HG02678 (cell line): Measurements from ENCODE around the gene TBX4.

Source experiments
- ATAC-seq: cut with Tn5 transposase; IDR thresholded peaks from one replicate; pipeline ENCODE4 v1.9.1; 2021; ENCODE audit warnings: mild to moderate bottlenecking, moderate library complexity; ENCODE audit not compliant: unreplicated experiment

Gene TBX4

DNA sequence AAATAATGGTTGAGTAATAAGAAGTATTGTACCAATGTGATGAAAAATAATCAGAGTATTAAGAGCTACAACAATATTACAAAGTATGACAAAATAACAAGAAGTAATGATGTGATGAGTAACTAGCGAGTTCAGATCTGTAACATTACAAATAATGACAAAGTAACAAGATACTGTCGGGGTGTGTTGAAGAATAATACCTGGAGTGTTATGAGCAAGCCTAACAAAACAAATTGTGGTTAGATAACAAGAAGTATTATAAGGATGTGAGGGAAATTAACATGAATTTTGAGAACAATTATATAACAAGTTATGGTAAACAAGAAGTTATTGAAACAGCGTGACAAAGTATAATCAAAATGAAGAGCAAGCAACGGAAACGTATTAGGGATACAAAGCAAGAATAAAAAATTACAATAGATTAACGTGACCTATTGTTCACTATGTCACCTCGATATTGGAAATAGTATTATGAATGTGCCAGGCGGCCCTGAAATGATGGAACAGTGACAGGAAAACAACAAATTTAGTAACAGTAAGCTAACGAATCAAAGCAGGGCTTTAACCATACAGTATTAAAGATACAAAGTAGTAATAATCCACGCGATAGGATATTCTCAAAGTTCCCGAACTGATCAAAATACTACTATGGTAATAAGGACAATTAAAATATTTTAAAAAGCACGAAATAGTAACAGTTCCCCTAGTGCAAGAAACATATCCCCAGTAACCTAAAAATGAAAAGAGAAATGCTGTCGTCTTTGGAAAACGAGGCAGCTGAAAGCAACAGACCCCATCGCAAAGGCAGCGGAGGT, 1.6 kb downstream of the TBX4 start:
- ATAC-seq = no peak

DNA sequence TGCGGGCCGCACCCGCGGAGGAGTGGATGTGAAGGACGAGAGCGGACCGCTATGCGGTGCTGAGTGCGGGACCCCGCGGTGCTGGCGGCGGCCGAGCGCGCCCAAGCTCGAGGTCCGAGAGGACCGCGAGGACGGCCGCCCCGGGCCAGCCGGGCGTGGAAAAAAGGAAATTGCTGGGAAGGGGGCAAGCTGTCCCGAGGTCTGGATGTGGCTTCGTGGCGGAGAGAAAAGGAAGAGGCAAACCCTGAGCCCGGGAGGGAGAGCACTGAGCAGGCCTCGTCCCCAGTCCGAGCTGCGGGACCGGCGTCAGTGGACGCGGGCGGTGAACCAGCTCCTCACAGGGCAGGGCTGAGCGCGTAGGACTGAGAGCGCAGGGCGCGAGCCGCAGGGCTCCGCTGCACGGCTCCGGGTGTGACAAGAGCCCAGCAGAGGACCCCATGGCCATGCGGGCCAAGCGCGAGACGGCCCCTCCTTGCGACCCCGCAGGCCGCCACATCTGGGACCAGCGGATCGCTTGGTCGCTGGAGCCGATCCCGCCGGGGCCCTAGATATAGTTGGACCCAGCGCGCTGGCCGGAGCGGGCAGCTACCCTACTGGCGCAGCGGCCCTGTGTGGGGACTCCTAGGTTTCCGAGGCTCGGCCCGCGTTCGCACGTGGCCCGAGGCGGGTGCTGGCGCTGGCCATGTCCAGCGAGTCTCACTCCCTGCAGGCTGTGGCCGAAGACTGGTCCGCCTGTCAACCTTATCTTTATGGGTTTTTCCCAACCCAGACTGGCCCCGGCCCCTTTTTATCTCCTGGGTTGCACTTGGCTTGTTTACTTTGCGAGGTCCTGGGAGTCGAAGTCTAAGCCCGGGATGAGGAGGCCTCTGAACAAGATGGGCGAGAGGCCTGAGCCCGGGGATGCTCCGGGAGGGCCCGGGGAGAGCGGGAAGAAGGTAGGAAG, 2.4 kb downstream of the TBX4 start:
- ATAC-seq = no peak

DNA sequence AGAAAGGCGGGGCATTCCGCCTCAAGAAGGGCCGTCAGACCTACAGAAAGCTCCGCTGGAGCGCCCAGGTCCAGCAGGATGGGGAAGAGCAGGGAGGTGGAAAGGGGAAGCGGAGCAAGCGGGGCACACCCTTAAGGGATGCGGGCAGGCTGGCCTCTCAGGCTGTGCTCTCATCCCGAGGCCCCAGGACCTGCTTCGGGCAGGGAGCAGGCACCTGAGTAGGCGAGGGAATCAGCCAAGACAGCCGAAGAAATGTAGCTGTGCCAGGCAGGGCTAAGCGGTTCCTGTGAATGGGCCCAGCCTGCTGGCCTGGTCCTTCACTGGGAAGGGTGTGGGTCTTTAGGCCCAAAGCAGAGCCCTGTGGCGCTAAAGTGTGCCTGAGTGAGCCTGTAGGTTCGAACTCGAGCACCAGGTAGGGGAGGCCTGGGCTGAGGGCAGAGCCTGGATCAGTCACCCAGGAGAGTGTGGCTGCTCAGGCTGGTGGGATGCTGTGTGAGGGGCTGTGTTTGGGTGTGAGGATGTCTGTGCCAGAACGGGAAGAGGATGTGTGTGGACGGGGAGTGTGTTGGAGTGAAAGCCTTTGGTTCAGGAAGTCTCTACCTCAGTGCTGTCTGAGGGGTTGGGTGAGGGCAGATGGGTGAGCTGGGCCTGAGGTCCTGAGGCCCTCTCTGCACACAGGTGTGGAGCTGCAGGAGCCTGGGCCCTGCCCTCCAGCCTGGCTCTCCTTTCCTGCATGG, 3.3 kb downstream of the TBX4 start:
- no peak for ATAC-seq

DNA sequence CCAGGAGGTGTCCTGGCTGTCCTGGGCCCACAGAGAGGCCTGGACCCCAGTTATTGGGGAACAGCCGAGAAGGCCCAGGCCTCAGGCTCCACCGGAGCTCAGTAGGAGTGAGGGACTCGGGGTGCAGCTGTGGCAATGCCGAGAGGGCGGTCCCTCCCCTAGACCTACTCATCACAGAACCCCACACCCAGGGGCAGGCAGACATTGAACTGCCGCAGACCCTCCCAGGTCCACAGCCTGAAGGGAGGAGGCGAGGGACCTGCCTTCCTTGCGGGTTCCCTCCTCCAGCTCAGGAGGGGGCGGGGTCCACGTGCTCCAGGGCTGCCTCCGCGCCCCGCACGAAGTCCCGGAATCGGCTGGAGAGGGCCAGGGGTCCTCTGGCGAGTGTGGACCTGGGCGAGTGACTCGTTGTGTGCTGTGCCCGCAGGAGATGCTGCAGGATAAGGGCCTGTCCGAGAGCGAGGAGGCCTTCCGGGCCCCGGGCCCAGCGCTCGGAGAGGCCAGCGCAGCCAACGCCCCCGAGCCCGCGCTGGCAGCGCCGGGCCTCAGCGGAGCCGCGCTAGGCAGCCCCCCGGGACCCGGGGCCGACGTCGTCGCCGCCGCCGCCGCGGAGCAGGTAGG, 3.9 kb downstream of the TBX4 start:
- ATAC-seq = no peak

DNA sequence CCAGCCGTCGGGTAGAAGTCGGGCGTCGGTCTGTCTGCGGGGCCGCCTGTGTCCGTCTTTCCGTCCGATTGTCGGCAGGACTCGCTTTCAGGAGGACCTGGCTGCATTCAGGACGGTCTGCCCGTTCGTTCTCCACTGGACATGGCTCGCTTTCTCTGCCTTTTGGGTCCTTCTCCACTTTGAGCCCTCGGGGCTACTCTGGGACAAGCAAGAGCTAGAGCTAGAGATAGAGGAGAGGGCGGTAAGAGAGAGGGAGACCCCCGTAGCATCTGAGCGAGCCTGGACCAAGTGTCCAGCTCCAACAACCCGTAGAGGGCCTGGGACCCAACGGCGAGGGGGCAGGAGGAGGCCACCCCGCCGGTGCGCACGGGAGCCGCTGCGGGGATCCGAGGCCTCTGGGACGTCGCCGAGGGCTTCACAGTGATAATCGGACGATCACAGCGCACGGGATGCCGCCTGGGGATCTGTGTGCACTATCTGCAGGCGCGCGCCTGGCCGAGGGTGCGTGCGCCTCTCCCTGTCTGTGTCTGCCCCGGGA, 4.5 kb downstream of the TBX4 start:
- no peak for ATAC-seq

DNA sequence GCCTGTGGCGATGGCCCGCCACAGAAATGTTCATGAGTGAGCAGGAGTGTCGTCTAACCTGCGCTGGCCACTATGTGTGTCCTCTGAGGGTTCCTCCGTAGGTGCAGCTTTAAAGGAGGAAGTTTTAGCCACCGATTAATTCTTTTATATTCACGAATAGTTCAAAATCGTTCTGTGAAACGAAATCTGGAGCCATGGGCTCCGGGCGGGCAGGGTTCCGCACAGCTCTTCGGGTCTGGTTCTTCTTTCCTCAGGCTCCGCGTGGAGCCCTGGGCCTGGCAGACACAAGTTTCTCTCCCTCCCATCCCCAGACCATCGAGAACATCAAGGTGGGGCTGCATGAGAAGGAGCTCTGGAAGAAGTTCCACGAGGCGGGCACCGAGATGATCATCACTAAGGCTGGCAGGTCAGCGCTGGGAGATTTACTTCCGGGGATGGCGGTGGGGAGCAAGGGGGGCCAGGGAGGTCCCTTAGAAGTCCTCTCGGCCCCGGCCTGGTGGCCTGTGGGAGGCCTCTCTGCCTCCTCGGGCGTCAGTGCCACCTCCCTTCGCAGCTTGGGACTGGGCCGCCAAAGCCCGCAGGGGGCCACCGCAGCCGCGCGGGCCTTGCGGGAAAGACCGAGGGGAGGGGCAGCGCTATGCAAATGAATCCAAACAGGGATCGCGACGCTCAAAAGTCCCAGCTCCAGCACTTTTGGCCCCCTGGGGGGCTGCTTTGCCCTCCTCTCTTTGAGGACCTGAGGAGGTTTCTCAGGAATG, 5.2 kb downstream of the TBX4 start:
- ATAC-seq = no peak

DNA sequence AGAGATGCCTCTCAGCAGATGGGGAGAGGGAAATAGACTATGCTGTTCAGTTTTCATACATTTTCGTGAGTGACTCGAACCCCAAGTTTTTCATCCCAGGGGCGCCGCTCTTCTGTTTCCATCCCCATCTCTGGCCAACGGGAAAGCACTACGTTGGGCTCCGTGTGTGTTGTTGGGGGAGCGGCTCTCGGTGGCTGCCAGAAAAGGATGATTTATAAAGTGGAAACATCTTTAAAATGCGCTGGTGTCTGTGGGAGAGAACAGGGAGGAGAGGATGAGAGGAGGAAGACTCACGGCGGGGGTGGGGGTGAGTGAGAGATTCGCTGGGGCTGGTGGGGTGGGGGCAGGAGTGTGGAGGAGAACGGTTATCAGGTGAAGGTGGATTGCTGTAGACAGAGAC, 5.8 kb downstream of the TBX4 start:
- ATAC-seq = no peak

DNA sequence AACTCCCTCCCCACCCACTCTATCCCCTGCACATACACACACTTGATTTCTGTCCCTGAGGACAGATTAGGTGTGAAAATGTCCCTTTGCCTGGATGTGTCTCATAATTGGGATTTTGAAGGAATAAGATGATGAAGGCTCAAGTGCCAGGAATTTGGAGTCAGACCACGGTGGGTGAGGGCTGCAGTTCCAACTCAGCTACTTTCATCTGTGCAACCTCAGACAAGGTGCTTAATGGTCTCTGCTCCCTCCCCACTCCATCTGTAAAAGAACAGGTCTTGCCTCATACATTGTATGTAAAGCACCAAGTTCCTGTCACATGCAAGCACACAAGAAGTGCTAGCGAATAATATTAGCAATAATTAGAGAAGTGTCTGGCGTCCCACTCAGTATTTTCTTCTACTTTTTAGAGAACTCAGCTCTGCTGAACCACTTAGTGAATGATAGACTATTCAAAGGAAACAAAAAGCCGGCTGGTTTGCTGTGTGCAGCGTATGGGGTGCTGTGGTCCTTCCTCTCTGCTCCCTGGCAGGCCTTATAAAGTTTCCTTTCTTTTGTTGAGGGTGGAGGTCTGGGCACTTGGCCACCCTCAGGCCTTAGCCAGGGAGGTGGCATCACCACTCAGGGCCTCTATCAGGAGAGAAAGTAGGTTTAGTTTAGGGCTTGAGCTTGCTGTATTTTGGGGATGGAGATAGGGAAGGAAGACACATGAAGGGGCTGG, 6.4 kb downstream of the TBX4 start:
- ATAC-seq = no peak

DNA sequence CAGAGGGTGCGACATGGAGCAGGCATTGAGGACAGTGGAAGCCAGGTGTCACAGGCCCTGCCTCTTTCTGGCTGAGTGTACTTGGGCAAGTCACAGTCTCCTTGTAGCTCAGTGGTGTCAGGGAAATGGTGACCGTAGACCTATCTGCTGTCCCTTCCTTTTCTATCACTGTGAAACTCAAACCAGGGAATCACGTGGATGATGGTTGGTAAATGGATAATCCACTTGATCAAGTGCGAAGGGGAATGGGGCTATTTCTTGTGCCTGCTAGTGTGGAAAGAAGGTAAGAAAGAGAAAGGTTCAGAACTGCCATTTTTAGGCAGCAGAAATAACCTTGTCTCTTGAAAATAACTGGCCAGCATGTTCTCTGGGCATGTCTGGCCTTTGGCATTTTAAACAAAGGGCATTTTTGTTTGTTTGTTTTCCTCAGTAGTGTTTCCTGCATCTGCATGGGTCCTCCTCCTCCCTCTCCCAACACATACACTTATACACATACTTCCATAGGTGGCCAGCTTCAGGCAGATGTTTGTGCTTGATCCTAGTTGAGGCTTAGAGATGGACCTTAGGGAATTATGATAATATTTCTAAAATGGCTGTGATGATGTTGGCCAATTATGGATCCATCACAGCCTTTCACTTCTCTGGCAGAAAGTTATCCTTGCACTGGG, 7.1 kb downstream of the TBX4 start:
- no peak for ATAC-seq

DNA sequence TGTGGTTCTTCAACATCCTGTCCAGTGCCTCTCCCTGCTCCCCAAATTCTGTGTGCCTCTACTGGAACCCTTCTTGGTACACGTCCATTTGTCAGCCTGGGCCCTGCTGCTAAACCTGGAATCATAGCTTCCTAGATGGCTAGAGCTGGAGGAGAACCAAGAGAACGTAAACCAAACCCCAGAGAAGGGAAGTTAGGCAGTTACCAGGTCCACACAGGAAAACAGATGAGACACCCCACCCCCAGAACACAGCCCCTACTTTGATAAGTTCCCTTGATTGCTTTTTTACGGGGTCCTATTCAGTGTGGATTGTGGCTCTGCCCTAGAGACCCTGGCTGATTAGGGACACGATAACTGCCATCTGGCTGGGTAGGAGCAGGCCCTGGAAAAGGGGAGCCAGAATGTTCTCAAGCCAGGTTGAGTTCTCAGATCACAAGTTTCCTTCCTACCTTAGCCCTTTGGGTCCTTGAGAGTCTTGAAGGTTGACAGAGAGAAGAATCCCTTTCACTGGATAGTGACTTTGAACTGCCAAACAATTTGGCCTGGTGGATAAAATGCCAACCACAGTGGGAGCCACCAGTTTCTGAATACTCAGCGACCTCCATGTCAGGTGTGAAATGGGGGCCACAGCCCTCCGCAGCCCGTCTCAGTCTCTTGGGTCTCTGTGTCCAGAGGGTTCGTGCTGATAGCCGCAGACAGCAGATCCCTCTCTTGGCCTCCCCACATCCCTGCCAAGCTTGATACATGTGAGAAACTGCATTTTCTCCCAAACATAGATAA, 7.9 kb downstream of the TBX4 start:
- ATAC-seq = no peak

DNA sequence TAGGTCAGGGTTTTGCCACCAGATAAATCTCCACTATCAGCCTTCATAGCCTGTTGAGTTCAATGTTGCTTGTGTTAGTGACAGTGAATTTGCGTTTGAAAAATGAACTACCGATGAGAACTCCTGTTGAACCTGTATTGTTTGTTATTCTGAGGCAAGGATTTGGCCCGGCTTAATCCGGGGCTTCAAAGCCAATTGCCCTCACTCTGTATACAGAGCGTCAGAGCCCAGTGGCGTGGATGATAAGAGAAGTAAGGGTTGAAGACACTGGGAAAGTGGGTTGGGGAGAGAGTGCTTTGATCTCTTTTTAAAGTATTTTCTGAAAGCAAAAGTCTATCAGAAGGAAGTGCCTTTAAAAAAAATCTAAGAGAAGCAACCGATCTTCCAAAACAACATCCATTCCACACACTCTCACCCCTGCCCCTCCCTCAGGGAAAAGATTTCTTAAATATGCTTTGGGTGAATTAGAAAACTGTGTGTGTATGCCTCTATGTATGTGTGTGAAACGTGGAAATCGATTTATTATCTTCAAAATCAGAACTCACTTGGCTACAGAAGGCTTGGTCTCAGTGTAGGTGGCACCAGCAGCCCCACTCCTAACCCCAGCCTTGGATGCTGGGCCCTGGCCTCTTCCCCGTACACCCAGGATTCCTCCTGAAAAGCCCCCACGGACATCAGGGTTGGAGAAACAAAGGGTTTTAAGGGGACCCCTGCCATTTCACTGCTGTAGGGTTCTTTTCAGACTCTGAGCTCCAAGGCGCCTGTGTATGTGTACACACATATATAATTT, 8.8 kb downstream of the TBX4 start:
- ATAC-seq = no peak

DNA sequence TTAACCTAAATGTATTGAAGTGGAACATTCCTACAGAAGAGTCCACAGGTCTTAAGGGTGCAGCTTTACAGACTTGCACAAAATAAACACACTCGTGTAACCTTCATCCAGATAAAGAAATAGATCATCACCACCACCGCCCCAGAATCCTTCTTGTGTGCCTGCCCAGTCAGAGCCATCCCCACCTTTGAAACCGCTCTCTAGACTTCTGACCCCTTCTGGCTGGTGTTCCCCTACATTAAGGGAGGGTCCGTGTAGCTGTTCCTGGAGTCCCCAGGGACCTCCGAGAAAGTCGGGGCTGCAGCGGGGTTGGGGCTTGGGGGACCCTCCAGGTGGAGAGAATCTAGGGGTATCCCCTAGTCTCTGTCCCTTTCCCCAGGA, 9.4 kb downstream of the TBX4 start:
- no peak for ATAC-seq

DNA sequence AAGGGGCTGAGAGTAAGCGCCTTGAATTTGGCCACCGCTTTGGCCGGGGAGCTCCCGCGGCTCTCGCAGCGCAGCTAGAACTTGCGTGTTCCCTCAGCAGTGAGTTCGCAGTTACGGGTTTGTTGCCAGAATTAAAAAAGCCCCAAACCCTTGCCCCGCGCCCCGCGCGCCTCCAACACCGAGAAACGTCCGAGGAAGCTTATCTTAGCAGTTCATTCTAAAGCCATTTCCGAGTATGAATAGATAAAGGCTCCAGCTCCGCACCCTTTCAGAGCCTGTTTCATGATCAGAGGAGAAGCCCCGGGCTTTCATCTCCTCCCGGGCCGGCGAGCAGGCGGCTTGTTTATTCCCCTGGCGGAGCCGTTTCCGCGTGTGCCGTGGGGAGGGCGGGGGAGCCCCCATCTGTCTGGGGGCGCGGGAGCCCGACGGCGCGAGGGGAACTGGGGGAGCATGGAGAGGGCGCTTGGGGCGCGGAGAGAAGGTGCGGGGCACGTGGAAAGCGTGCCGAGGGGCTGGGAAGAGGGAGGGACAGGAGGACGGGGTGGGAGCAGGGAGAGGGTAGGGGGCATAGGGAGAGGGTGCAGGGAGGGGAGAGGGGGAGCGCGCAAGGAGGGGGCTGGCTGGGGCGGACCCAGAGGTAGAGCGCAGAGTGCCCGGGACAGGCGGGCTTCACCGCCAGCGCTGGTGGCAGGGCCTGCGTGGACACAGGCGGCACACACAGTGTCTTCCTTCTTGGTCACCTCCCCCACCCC, 9.9 kb downstream of the TBX4 start:
- no peak for ATAC-seq

DNA sequence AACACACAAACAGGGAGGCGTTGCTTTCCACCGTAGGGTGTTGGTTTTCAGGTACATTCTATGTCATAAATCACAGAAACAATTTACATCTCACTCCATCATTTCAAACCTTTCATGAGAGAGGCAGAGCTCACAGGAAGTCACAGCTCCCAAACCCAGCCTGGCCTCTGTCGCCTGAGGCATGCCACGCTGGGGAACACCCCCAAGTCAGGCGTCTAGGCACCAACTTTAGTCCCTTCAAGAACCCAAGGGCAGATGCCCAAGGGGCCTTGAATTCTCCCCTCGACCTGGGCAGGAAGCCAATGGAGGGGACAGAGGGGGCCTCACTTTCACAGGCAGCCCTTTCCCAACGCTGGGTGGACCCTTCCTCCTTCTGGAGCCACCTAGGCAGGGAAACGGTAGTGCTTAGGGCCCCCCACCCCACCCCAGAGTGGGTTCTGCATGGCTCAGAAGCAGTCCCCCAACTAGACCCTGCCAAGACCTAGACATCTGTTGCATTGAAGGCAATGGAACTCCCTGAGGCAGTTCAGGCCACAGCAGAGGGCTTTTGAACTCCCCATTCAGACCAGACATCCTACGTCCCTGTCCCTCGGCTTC, 10.6 kb downstream of the TBX4 start:
- ATAC-seq = no peak

DNA sequence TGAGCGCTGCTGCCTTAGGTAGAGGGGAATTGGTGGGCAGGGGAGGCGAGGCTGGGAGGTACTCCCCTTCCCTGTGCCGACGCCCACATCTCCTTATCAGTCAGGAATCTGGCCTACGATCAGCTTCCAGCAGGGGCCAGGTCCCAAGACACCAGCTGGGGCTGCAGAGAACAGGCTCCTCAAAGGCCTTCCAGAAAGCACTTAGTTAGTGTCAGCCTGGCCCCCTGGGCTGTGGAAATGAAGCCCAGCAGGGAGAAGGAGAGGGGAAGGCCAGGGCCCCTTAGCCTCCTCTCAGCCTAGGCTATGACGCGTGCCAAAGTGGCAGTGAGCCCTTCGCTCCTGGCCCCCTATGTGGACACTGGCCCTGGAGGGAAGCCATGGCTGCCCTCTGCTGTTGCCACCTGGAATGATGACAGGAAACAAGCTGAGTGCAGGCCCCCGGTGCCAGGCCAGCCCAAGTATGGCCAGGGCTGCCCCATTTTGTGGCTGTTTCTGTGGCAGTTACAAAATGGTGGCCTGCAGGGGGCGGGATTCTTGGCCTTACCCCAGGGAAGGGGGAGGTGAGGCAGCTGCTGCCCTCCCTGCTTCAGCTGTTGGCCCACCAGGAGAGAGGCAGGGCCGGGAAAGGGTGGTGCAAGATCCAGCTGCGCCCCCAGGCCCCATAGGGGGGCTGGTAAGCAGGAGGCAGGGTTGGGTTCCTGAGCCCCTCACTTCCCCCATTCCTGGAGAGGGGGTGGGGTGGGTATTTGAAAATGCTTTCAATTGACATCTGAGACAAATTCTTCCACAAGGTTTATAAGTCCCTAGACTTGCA, 11.3 kb downstream of the TBX4 start:
- no peak for ATAC-seq
